Neural crest cell (in vitro differentiated cells): Measurements from ENCODE around the gene NPAS2. TPM values are rescaled to one million over a fixed set of nuclear protein-coding genes. Genes with fewer than 3 reads are reported as not detected.

Experiments used
- DNase-seq: peaks from one replicate; pipeline ENCODE4 v3.0.0; 2021; ENCODE audit warnings: low read depth, mixed read lengths, low spot score
- H3K27ac Mint-ChIP-seq: one replicate; pipeline ENCODE4 v1.8.0; 2021; ENCODE audit warnings: mild to moderate bottlenecking, mixed read lengths; ENCODE audit not compliant: unreplicated experiment
- H3K27me3 Mint-ChIP-seq: 2 replicates; pipeline ENCODE4 v1.8.0; 2021; ENCODE audit warnings: low read depth, mild to moderate bottlenecking, mixed read lengths
- H3K36me3 Mint-ChIP-seq: 2 replicates; pipeline ENCODE4 v1.8.0; 2021; ENCODE audit warnings: low read depth, mild to moderate bottlenecking, mixed read lengths
- H3K4me1 Mint-ChIP-seq: 2 replicates; pipeline ENCODE4 v1.8.0; 2021; ENCODE audit warnings: mixed read lengths
- H3K4me3 Mint-ChIP-seq: one replicate; pipeline ENCODE4 v1.8.0; 2021; ENCODE audit warnings: mild to moderate bottlenecking, mixed read lengths
- H3K9me3 Mint-ChIP-seq: 2 replicates; pipeline ENCODE4 v1.8.0; 2021; ENCODE audit warnings: mixed read lengths
- total RNA-seq: library from RNA; stranded (reverse); gene quantifications from 2 replicates; pipeline ENCODE4 v1.2.1, GENCODE V29; 2021
- TF ChIP-seq, protein P1 (sequence below): fragments of 200-600 bp; sonication (generic); conservative IDR thresholded peaks from 2 replicates; pipeline ENCODE4 v1.5.0; 2021; ENCODE audit warnings: antibody characterized with exemption, mild to moderate bottlenecking

Gene NPAS2
- total RNA-seq, 1 donor from 2014 or later, result 2.6 TPM

DNA sequence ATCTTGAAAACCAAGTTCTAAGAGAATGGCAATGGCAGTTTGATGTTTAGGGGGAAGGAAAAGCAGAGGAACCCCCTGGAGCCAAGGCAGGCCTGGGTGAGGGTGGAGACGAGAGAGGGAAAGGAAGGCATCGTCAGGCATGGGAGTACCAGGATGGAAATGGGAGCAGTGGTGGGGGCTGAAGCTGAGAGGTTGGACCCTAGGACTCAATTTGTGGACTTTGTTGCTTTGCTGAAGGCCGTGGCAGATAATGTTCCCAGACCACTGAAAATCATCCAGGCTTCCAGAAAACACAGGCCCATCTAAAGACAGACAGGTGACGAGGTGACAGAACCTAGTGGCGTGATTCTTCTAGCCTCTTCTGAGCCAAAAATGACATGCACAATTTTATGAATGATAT, 4.9 kb downstream of the NPAS2 start:
- Mint-ChIP-seq H3K27me3 (peaks cover 43% of the 10 kb centered on the region), H3K36me3 (peaks cover 2% of the 10 kb centered on the region), H3K27ac (no peak overlapping the region), H3K4me3 (no peak overlapping the region), H3K4me1 (peaks cover 8% of the 10 kb centered on the region), H3K9me3 (peaks cover 9% of the 10 kb centered on the region)
- DNase-seq, result no peak
- TF ChIP-seq, protein P1, sequence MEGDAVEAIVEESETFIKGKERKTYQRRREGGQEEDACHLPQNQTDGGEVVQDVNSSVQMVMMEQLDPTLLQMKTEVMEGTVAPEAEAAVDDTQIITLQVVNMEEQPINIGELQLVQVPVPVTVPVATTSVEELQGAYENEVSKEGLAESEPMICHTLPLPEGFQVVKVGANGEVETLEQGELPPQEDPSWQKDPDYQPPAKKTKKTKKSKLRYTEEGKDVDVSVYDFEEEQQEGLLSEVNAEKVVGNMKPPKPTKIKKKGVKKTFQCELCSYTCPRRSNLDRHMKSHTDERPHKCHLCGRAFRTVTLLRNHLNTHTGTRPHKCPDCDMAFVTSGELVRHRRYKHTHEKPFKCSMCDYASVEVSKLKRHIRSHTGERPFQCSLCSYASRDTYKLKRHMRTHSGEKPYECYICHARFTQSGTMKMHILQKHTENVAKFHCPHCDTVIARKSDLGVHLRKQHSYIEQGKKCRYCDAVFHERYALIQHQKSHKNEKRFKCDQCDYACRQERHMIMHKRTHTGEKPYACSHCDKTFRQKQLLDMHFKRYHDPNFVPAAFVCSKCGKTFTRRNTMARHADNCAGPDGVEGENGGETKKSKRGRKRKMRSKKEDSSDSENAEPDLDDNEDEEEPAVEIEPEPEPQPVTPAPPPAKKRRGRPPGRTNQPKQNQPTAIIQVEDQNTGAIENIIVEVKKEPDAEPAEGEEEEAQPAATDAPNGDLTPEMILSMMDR, result no peak

DNA sequence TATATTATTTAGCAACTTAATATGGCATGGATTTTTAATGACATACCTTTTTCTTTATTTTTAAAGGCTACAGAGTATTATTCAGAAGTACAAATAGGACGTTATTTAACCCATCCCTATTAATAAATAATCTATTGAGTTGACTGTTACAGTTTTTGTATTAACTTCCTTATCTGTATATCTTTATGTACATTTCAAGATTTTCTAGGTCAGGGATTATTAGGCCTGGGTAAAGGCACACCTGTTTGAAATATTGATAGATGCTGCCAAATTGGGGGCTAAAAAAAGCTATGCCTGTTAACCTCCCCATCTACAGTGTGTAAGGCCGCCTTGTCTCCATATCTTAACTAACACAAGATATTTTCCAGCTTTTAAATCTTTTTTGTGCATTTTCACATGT, 6.6 kb downstream of the NPAS2 start:
- H3K27me3 Mint-ChIP-seq, result peaks cover 32% of the 10 kb centered on the region

DNA sequence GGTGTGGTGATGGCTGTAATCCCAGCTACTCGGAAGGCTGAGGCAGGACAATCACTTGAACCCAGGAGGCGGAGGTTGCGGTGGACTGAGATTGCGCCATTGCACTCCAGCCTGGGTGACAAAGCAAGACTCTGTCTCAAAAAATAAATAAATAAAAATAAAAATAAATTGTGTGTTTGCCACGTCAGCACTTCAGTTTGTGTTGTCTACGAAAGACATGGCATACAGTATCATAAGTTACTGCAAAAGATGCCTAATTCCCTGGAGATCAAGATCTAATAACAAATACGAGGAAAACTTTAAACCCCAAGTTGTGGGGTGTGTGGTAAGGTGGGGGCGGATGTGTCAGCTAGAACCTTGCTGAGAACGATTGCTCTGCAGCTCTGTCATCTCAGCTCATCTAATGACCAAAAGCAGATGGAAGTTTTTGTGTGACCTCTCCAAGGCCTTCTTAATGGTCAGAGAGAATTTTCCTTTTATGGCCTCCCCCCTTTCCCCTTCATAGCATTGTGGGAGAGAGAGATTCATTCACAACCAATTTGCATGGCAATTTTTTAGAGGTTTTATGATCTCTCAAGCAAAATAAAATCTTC, 11.3 kb downstream of the NPAS2 start:
- H3K4me1 Mint-ChIP-seq, result no peaks in the 10 kb centered on the region
- no peak for DNase-seq
- peaks cover 9% of the 10 kb centered on the region for H3K9me3 Mint-ChIP-seq
- no peaks in the 10 kb centered on the region for H3K27me3 Mint-ChIP-seq
- no peak overlapping the region for H3K27ac Mint-ChIP-seq
- TF ChIP-seq, protein P1, result no peak
- H3K4me3 Mint-ChIP-seq, result no peak overlapping the region
- H3K36me3 Mint-ChIP-seq, result peaks cover 2% of the 10 kb centered on the region

More for the DNA sequence above, 6.6 kb downstream of the NPAS2 start:
- H3K4me1 Mint-ChIP-seq, result peaks cover 4% of the 10 kb centered on the region
- no peak for DNase-seq
- TF ChIP-seq, protein P1, result no peak
- H3K27ac Mint-ChIP-seq, result no peak overlapping the region
- no peak overlapping the region for H3K4me3 Mint-ChIP-seq
- H3K9me3 Mint-ChIP-seq, result peaks cover 9% of the 10 kb centered on the region
- H3K36me3 Mint-ChIP-seq, result peaks cover 2% of the 10 kb centered on the region

DNA sequence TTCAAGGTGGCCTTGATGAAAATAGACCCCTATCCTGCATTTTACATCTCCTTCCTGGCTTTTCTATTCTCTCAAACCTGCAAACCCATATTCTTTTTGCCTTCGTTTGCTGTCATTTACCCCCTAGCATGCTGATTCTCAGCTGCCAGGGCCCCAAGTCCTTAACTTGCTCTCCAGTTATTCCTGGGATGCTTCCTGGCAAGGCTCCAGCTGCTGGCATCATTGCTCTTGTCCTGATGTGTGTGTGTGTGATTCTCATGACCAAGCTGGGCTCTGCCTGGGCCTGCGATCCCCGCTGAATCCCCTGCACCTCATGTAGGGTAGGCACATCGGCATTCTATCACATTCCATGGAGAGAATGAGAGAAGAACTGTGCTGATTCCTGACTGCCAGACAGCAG, 11.9 kb downstream of the NPAS2 start:
- Mint-ChIP-seq H3K4me3 (no peak overlapping the region), H3K27ac (no peak overlapping the region), H3K4me1 (no peaks in the 10 kb centered on the region), H3K9me3 (peaks cover 9% of the 10 kb centered on the region), H3K36me3 (peaks cover 2% of the 10 kb centered on the region), H3K27me3 (no peaks in the 10 kb centered on the region)
- no peak for DNase-seq
- TF ChIP-seq, protein P1, result no peak

DNA sequence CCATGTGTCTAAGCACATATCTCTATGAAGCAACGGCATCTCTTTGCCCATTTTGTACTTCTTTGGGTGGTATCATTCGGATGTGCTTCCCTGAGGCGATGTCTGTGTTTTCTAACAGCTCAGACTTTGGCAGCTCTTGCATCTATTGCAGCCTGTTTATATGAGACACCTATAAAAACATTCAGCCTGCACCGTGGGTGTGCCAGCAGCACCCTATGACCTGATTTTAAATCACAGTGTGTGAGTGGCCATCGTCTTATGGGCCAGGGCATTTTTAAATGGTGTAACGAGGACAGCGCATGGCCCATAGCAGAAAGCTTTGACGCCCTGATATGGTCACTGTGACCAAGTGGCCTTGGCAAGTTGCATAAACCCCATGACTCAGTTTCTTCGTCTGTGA, 12.9 kb downstream of the NPAS2 start:
- Mint-ChIP-seq H3K27ac (no peak overlapping the region), H3K4me1 (no peaks in the 10 kb centered on the region), H3K9me3 (peaks cover 4% of the 10 kb centered on the region), H3K36me3 (peaks cover 2% of the 10 kb centered on the region), H3K4me3 (no peak overlapping the region), H3K27me3 (no peaks in the 10 kb centered on the region)
- no peak for DNase-seq
- TF ChIP-seq, protein P1, result no peak
